ENCODE data around the gene MLLT10. TPM values are rescaled to one million over a fixed set of nuclear protein-coding genes. Genes with fewer than 3 reads are reported as not detected.
"Not testable (repeated sequence)": the region's sequence is repeated elsewhere in the genome, so short reads cannot be mapped to it uniquely, and the experiment has no call there.

Gene MLLT10
- total and polyA plus RNA-seq, 12 donors, result 15.8 to 49.1 (median 29.8) TPM

- Histone ChIP-seq H3K27me3 (no peaks in the 10 kb centered on the region), H3K9me3 (replicated peaks in 1 of 3) (no peaks in the 10 kb centered on the region), H3K27ac (peak overlapping the region in 4 of 5 donors; percentile 66 to 100 (median 98)), H3K4me1 (replicated peaks in 1 of 2) (peaks cover 9 to 40% of the 10 kb centered on the region in 2 donors), H3K4me3 (peak overlapping the region in 2 of 4 donors; percentile 64 to 68), H3K36me3 (replicated peaks in 1 of 2) (peaks cover 0 to 27% of the 10 kb centered on the region in 2 donors)
- DNase-seq, result no peak
- WGBS, 4 donors, result 16 to 30% (median 23%) methylated on average over 8 to 9 of the region's 9 CpGs
- intact Hi-C loops (cut with DNase I), result loop anchor here in 1 of 2 donors (10.0 kb wide), 1 partner anchor 189 kb away; no protein-coding TSS in a partner anchor
- no peak for TF ChIP-seq CTCF (IDR thresholded peaks at IDR 0.05)
- no peak for TF ChIP-seq POLR2A (IDR thresholded peaks at IDR 0.05)
These were observed 1.5 kb downstream of the MLLT10 start for GRCh38 chr10:21535494-21535965.

DNA sequence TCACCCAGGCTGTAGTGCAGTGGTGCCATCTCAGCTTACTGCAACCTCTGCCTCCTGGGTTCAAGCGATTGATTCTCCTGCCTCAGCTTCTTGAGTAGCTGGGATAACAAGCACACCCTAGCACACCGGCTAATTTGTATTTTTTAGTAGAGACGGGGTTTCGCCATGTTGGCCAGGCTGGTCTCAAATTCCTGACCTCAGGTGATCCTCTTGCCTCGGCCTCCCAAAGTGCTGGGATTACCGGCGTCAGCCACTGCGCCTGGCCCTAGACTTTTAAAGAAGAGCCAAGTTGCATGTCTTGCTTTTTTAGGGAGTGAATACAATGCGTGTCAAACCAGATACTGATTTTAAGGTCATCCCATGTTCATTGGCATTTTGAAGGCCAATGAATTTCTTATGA is 1.9 kb downstream of the MLLT10 start:
- Histone ChIP-seq H3K4me3 (peak overlapping the region in 1 of 4 donors; percentile 64), H3K4me1 (replicated peaks in 1 of 2) (peaks cover 13 to 42% of the 10 kb centered on the region in 2 donors), H3K36me3 (replicated peaks in 1 of 2) (peaks cover 0 to 32% of the 10 kb centered on the region in 2 donors), H3K27ac (peak overlapping the region in 3 of 5 donors; percentile 2 to 99 (median 96))
- WGBS, 4 donors, result 70 to 72% (median 71%) methylated on average over 6 to 9 of the region's 9 CpGs
- intact Hi-C loops (cut with DNase I), result loop anchor here in 1 of 2 donors (10.0 kb wide), 1 partner anchor 189 kb away; no protein-coding TSS in a partner anchor
- not testable (repeated sequence) for H3K9me3 ChIP-seq (replicated peaks in 1 of 3); H3K27me3 ChIP-seq
- DNase-seq, result peak in 1 of 7 donors; percentile 49

DNA sequence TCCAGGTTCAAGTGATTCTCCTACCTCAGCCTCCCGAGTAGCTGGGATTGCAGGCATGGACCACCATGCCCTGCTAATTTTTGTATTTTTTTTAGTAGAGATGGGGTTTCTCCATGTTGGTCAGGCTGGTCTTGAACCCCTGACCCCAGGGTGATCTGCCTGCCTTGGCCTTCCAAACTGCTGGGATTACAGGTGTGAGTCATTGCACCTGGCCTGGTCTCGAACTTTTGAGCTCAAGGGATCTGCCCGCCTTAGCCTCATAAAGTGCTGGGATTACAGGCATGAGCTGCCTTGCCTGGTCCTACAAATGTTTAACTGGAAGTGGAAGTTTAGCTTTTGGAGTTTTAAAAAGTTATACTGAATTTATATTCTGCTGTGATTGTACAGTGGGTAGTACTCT is 2.8 kb downstream of the MLLT10 start:
- Histone ChIP-seq H3K4me3 (no peak overlapping the region), H3K4me1 (replicated peaks in 1 of 2) (peaks cover 18 to 40% of the 10 kb centered on the region in 2 donors), H3K27ac (no peak overlapping the region), H3K36me3 (replicated peaks in 1 of 2) (peaks cover 0 to 41% of the 10 kb centered on the region in 2 donors), H3K9me3 (replicated peaks in 1 of 3) (no peaks in the 10 kb centered on the region), H3K27me3 (no peaks in the 10 kb centered on the region)
- peak in 1 of 7 donors; percentile 45 for DNase-seq
- 74 to 90% (median 84%) methylated on average over 3 of the region's 3 CpGs for WGBS, 4 donors
- intact Hi-C loops (cut with DNase I), result loop anchor here in 1 of 2 donors (10.0 kb wide), 1 partner anchor 188 kb away; no protein-coding TSS in a partner anchor
- TF ChIP-seq POLR2A (IDR thresholded peaks at IDR 0.05), result no peak

DNA sequence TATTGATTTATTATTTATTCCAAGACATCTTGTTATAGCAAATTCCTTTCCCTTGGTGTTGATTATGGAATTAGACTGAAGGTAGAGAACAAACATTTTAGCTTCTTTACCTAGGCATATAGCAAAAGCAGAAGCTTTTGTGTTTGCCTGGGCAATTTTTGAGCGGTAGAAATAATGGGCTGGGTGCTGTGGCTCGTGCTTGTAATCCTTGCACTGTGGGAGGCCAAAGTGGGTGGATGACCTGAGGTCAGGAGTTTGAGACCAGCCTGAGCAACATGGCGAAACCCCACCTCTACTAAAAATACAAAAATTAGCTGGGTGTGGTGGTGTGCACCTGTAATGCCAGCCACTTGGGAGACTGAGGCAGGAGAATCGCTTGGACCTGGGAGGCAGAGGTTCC is 6.7 kb downstream of the MLLT10 start:
- intact Hi-C loops (cut with DNase I), result loop anchor here in 1 of 2 donors (10.0 kb wide), 1 partner anchor 174 kb away; no protein-coding TSS in a partner anchor
- peaks cover 9 to 26% of the 10 kb centered on the region in 2 donors for H3K4me1 ChIP-seq (replicated peaks in 1 of 2)
- H3K9me3 ChIP-seq (replicated peaks in 1 of 3); H3K4me3 ChIP-seq; H3K27me3 ChIP-seq; DNase-seq: not testable (repeated sequence)
- peaks cover 0 to 75% of the 10 kb centered on the region in 2 donors for H3K36me3 ChIP-seq (replicated peaks in 1 of 2)
- WGBS, 4 donors, result 78 to 93% (median 88%) methylated on average over 4 of the region's 4 CpGs
- H3K27ac ChIP-seq, result peak overlapping the region in 4 of 5 donors; percentile 24 to 58 (median 51)

GRCh38 chr10:21547246-21547645 is 13.2 kb downstream of the MLLT10 start:
- H3K27ac ChIP-seq, result no peak overlapping the region
- intact Hi-C loops (cut with DNase I), result loop anchor here in 1 of 2 donors (10.0 kb wide), 1 partner anchor 168 kb away; no protein-coding TSS in a partner anchor
- WGBS, 4 donors, result 94 to 97% (median 95%) methylated on average over 6 of the region's 6 CpGs
- DNase-seq, result no peak
- TF ChIP-seq POLR2A (IDR thresholded peaks at IDR 0.05) (no peak), CTCF (IDR thresholded peaks at IDR 0.05) (no peak)
- H3K4me3 ChIP-seq, result no peak overlapping the region
- H3K36me3 ChIP-seq (replicated peaks in 1 of 2), result peaks cover 0 to 49% of the 10 kb centered on the region in 2 donors
- peaks cover 3 to 6% of the 10 kb centered on the region in 2 donors for H3K4me1 ChIP-seq (replicated peaks in 1 of 2)
- no peaks in the 10 kb centered on the region for H3K27me3 ChIP-seq
- no peaks in the 10 kb centered on the region for H3K9me3 ChIP-seq (replicated peaks in 1 of 3)

All from adrenal gland (tissue), 12 donors.